Chondrocyte (in vitro differentiated cells): ENCODE measurements around the gene ISLR2. TPM values are rescaled to one million over a fixed set of nuclear protein-coding genes. Genes with fewer than 3 reads are reported as not detected.
A peak's percentile ranks its signal among the peaks of the same experiment; 100 is the strongest.
"Not testable (repeated sequence)": the region's sequence is repeated elsewhere in the genome, so short reads cannot be mapped to it uniquely, and the experiment has no call there.

Experiments used
- DNase-seq: peaks from one replicate; pipeline ENCODE4 v3.0.0; 2021; ENCODE audit warnings: mixed read lengths, low spot score
- H3K27ac Mint-ChIP-seq: one replicate; pipeline ENCODE4 v1.8.0; 2021; ENCODE audit warnings: mild to moderate bottlenecking, moderate library complexity, mixed read lengths; ENCODE audit not compliant: unreplicated experiment
- H3K27me3 Mint-ChIP-seq: 2 replicates; pipeline ENCODE4 v1.8.0; 2021; ENCODE audit warnings: low read depth, mixed read lengths
- H3K36me3 Mint-ChIP-seq: 2 replicates; pipeline ENCODE4 v1.8.0; 2021; ENCODE audit warnings: low read depth, mixed read lengths
- H3K4me1 Mint-ChIP-seq: 2 replicates; pipeline ENCODE4 v1.8.0; 2021; ENCODE audit warnings: low read depth, mild to moderate bottlenecking, mixed read lengths
- H3K4me3 Mint-ChIP-seq: one replicate; pipeline ENCODE4 v1.8.0; 2021; ENCODE audit warnings: mild to moderate bottlenecking, moderate library complexity, mixed read lengths; ENCODE audit not compliant: unreplicated experiment
- H3K9me3 Mint-ChIP-seq: 2 replicates; pipeline ENCODE4 v1.8.0; 2021; ENCODE audit warnings: low read depth, mixed read lengths
- long read RNA-seq: library from polyadenylated mRNA; stranded (forward); transcript quantifications from one replicate; pipeline ENCODE4 v2.0.0, GENCODE V29; 2021
- total RNA-seq: library from RNA; stranded (reverse); gene quantifications from 3 replicates; pipeline ENCODE4 v1.2.1, GENCODE V29; 2021
- TF ChIP-seq, protein P1 (sequence below): fragments of 200-600 bp; sonication (generic); IDR thresholded peaks from 2 replicates; pipeline ENCODE4 v1.5.0; 2021; ENCODE audit warnings: antibody characterized with exemption, mild to moderate bottlenecking, moderate library complexity

ISLR2 gene
- 2.9 to 4.9 TPM (median 3.2 TPM) in 3 replicates for total RNA-seq
- long read RNA-seq, result 0 reads

DNA sequence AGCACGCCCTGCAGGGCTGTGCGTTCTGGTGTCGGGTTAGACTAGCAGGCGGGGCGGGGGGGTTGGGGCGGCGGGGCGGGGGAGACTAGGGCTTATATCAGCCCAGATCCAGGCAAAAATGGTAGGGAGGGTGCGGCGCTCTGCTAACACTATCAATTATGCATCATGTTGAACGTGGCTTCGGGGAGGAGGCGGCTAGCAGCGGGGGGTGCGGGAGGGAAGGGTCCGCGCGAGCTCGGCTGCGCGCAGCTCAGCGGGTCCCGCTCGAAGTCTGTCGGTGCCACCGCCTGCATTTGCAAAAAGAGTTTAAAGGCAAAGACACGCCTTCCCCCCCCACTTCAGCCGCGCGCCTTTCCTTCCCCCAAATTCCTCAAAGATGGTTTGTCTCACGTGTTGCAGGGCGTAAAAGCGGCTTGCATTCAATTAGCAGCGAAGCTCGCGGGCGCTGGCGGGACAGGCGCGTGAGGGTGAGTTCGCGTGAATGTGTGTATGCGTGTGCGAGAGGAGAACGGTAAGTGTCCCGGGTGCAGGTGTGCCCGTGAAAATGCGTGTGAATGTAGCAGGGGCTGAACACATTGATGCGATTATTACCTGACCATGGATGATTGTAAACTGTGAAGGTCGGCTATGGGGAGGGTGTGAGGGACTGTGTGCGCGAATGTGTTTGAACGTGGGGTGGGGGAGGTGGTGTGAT lies at the start of gene ISLR2:
ISLR2 (plus strand) TSS at position 432 of the 694 bp plus-strand sequence. CDS start 2,169 bp downstream, outside the sequence.
- Mint-ChIP-seq H3K9me3 (no peaks in the 10 kb centered on the region), H3K27me3 (peaks cover 35% of the 10 kb centered on the region), H3K27ac (no peak within 1 kb of the TSS), H3K36me3 (peaks cover 2% of the 10 kb centered on the region), H3K4me3 (peak within 1 kb of the TSS; percentile 68), H3K4me1 (peaks cover 35% of the 10 kb centered on the region)
- TF ChIP-seq, protein P1, sequence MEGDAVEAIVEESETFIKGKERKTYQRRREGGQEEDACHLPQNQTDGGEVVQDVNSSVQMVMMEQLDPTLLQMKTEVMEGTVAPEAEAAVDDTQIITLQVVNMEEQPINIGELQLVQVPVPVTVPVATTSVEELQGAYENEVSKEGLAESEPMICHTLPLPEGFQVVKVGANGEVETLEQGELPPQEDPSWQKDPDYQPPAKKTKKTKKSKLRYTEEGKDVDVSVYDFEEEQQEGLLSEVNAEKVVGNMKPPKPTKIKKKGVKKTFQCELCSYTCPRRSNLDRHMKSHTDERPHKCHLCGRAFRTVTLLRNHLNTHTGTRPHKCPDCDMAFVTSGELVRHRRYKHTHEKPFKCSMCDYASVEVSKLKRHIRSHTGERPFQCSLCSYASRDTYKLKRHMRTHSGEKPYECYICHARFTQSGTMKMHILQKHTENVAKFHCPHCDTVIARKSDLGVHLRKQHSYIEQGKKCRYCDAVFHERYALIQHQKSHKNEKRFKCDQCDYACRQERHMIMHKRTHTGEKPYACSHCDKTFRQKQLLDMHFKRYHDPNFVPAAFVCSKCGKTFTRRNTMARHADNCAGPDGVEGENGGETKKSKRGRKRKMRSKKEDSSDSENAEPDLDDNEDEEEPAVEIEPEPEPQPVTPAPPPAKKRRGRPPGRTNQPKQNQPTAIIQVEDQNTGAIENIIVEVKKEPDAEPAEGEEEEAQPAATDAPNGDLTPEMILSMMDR, result no peak
- no peak for DNase-seq

DNA sequence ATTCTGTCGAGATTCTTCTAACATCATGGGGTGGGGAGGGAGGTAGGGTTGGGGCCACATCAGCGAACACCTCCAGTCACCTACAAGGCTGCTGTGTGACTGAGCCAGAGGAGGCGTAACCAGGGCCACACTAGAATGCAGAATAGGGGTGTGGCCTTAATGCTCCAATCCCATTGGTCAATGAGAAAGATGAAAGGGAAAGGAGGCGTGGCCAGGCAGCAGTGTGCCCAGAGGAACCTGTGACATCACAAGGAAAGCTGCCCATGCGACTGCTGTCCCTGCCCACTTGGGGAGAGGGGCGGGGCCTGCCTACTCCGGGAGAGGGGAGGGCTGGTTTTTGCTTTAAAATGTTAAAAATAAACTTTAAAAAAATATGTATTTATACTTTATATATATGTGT lies 47.9 kb upstream of the ISLR2 start, which contains the start of gene GOLGA6A:
GOLGA6A (minus strand) TSS at position 101 of the 400 bp plus-strand sequence; CDS start at position 60, 41 bp downstream.
- not testable (repeated sequence) for H3K27ac Mint-ChIP-seq, H3K4me3 Mint-ChIP-seq, H3K36me3 Mint-ChIP-seq, H3K27me3 Mint-ChIP-seq, H3K9me3 Mint-ChIP-seq, H3K4me1 Mint-ChIP-seq, DNase-seq

DNA sequence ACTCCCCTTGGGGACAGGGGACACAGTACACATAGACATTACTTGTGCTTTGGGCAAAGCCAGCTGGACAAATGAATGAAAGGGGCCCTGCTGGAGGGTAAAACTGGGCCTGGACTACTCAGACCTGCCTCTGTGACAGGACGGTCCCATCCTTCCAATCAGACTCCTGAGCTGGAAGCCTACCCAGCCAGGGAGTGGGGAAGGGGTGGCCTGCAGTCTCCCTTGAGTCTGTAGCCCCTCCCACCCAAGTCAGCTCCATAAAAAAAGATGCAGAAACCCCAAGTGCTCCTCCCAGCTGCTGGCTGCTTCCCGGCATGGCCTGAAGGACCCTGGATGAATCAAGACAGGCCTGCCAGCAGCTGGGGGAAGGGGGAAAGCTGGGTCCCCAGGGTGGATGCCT lies 35.8 kb upstream of the ISLR2 start:
- not testable (repeated sequence) for H3K27ac Mint-ChIP-seq, H3K36me3 Mint-ChIP-seq, H3K27me3 Mint-ChIP-seq, H3K4me1 Mint-ChIP-seq, H3K4me3 Mint-ChIP-seq, DNase-seq, H3K9me3 Mint-ChIP-seq

GRCh38 chr15:74095610-74096009 lies 34.8 kb upstream of the ISLR2 start:
- not testable (repeated sequence) for H3K27me3 Mint-ChIP-seq, DNase-seq, H3K27ac Mint-ChIP-seq, H3K4me1 Mint-ChIP-seq, H3K9me3 Mint-ChIP-seq, H3K36me3 Mint-ChIP-seq, H3K4me3 Mint-ChIP-seq

- H3K27me3 Mint-ChIP-seq, H3K4me3 Mint-ChIP-seq, H3K27ac Mint-ChIP-seq, H3K9me3 Mint-ChIP-seq, DNase-seq, H3K4me1 Mint-ChIP-seq, H3K36me3 Mint-ChIP-seq: not testable (repeated sequence)
Measured at GRCh38 chr15:74096753-74097474, 33.5 kb upstream of the ISLR2 start.

DNA sequence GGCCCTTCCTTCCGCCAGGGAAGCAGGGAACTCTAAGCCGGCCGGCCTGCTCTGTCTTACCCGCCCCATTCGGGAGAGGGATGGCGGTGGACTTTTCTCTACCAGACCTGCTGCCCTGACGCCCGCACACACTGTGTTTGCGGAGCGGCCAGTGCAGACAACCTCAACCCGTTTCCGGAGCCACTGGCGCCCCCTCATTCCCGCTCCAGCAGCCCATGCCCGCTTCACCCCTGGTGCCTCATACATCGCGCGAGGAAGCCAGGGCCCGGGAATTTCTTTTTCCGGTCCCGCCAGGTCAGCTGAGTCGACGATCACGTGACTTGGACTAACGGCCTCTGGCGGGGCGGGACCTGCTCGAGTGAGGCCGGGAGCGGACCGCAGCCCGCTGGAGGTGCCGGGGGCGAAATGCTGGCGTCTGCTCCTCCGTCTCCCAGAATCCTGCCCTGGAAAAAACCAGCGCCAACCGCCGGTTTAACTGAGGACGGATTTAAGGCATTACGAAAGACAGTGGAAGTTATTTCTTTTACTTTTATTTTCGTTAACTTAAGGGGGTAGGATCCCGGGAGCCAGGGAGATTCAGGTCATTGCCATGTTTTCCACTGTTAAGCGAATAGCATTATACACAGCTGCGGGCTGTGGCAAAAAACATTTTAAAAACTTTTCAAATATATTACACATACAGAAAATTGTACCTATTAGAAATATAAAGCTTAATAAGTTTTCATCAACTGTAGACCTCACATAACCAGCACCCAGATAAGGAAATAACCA lies 30.2 kb upstream of the ISLR2 start:
- DNase-seq, result peak; percentile 97
- not testable (repeated sequence) for H3K9me3 Mint-ChIP-seq, H3K27me3 Mint-ChIP-seq, H3K4me1 Mint-ChIP-seq, H3K36me3 Mint-ChIP-seq
- Mint-ChIP-seq H3K4me3 (peak overlapping the region; percentile 84), H3K27ac (peak overlapping the region; percentile 96)

DNA sequence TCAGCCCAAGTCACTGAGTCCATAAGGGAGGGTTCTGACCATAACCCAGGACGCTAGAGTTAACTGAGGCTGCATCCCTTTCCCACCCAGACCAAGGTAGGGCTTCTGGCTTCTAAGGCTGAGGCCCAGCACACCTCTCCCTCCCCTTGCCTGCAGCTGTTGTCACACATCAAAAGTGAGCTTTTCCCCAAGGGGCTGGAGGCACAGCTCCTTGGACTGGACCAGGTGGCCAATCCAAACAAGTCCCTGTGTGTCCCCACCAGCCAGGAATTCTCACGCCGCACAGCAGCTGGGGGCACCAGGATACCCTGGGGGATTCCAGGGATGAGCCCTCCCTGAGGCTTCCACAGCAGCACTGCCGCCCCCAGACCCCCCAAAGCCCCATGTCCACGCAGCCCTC lies 22.3 kb upstream of the ISLR2 start:
- TF ChIP-seq, protein P1, result no peak
- Mint-ChIP-seq H3K27me3 (peaks cover 3% of the 10 kb centered on the region), H3K9me3 (no peaks in the 10 kb centered on the region), H3K4me3 (no peak overlapping the region), H3K4me1 (no peaks in the 10 kb centered on the region), H3K27ac (no peak overlapping the region), H3K36me3 (no peaks in the 10 kb centered on the region)
- DNase-seq, result no peak
